SK-N-DZ (cell line): ENCODE data around the gene ZNF225.
"Not testable (repeated sequence)": the region's sequence is repeated elsewhere in the genome, so short reads cannot be mapped to it uniquely, and the experiment has no call there.

Source experiments
- DNase-seq: peaks from one replicate; pipeline ENCODE4 v3.0.0-alpha.2; 2015; ENCODE audit warnings: low spot score
- small RNA-seq, 2 experiments: library from RNA; depleted of rRNA; stranded (forward); fragments of <200 nt; gene quantifications; one replicate each; pipeline ENCODE3, GENCODE V24; 2014

ZNF225 gene

GRCh38 chr19:44156475-44156874 is 43.3 kb downstream of the ZNF225 start:
- no peak for DNase-seq

GRCh38 chr19:44163789-44164188 is 50.6 kb downstream of the ZNF225 start:
- no peak for DNase-seq

GRCh38 chr19:44164327-44164672 is 51.1 kb downstream of the ZNF225 start:
- DNase-seq: no peak

GRCh38 chr19:44164673-44165512 is 51.7 kb downstream of the ZNF225 start, which contains the start of gene ZNF226:
Gene ZNF226, plus strand, starts transcription at chr19:44165100. Its CDS starts 4,981 bp downstream, at chr19:44170081.
- peak; percentile 98 for DNase-seq

GRCh38 chr19:44170660-44171059 is 57.5 kb downstream of the ZNF225 start:
- not testable (repeated sequence) for DNase-seq

GRCh38 chr19:44176590-44176989 is 63.4 kb downstream of the ZNF225 start:
- DNase-seq: no peak

- DNase-seq: no peak
Measured at GRCh38 chr19:44180968-44181367, 67.8 kb downstream of the ZNF225 start.

DNA sequence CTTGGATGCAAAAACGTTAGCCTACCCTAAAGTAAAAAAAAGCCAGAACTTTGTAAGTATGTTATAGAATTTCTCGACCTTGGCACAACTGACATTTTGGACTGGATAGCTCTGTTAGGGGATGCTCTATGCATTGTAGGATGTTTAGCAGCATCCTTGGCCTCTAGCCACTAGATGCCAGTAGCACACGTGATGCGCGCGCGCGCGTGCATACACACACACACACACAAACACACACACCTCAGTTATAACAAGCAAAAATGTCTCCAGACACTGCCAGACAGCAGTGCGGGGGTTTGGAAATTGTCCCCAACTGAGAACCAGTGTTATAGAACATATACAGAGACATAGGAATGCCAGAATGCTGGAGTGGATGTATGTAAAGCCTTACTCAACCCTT is 68.9 kb downstream of the ZNF225 start:
- no peak for DNase-seq

Small RNA genes within 50 kb of the gene (small RNA-seq; reads per million reads assigned to genes)
- gene RNU6-902P: 0 reads per million in 2 experiments
